Pancreas (tissue), 10 donors: Measurements from ENCODE around the gene PAFAH2. TPM values are rescaled to one million over a fixed set of nuclear protein-coding genes. Genes with fewer than 3 reads are reported as not detected.
"Not testable (repeated sequence)": the region's sequence is repeated elsewhere in the genome, so short reads cannot be mapped to it uniquely, and the experiment has no call there.

Experiments
- ATAC-seq, 4 donors: fragments of 200-7000 bp; cut with Tn5 transposase; one replicate each; pipeline versions ENCODE4 v1.8.0 to v1.9.1; 2020; ENCODE audit warnings: mild to moderate bottlenecking in 4 of 4, moderate library complexity in 4 of 4
- DNase-seq, 6 donors: peaks; one replicate each; pipeline ENCODE4 v3.0.0-alpha.2; 2020
- FAIRE-seq: peaks from 2 replicates; lab custom pipeline; 2012; peaks lifted over from hg19 to GRCh38; lab: Jason Lieb, UNC
- H3K27ac ChIP-seq, 4 donors: fragments of 200-600 bp; sonication (generic); 1 replicate in 3 of 4; 2 replicates in 1 of 4; pipeline versions ENCODE4 v1.5.0 to v1.8.0; 2020
- H3K27me3 ChIP-seq, 4 donors: fragments of 200-600 bp; one replicate each; pipeline ENCODE4 v1.8.0; 2021
- H3K36me3 ChIP-seq, 3 donors: fragments of 200-600 bp; sonication (generic) in 1 of 3; one replicate each; pipeline versions ENCODE4 v1.5.0 to v1.8.0; 2020 to 2021
- H3K4me1 ChIP-seq, 3 donors: fragments of 200-600 bp; one replicate each; pipeline ENCODE4 v1.8.0; 2021
- H3K4me3 ChIP-seq, 4 donors: fragments of 200-600 bp; sonication (generic) in 2 of 4; one replicate each; pipeline versions ENCODE4 v1.5.0 to v1.8.0; 2020 to 2021
- H3K9me3 ChIP-seq, 4 donors: fragments of 200-600 bp; one replicate each; pipeline ENCODE4 v1.8.0; 2021
- CTCF ChIP-seq, 4 donors: fragments of 200-600 bp; sonication (generic) in 3 of 4; IDR thresholded peaks; one replicate each; pipeline versions ENCODE4 v1.5.0 to v1.8.0; 2021; ENCODE audit warnings: antibody characterized with exemption in 4 of 4
- WGBS, 2 donors: extraction: QIAGEN DNeasy Blood & Tissue Kit; methylation state at CpG; one replicate each; pipeline ENCODE4 v1.1.7; 2013; 5-methylcytosine and 5-hydroxymethylcytosine counted together
- intact Hi-C, 3 donors: fragments of 100-400 bp; cut with DNase I; formaldehyde crosslinking; loops; one replicate each; pipeline versions ENCODE4 v1.11.1 to v1.14.2; 2022
- polyA plus RNA-seq, 2 donors: library from polyadenylated mRNA; stranded (reverse); fragments of 200-250 nt; gene quantifications; one replicate each; pipeline ENCODE4 v1.2.3, GENCODE V29; 2013
- total RNA-seq, 6 donors: library from RNA; stranded (reverse); fragmentation: NEBNext Ultra II Directional in 4 of 6; extraction: Animal tissue kit (Norgen Biotek cat#: 25700) in 4 of 6; gene quantifications; one replicate each; pipeline versions ENCODE4 v1.2.1 to v1.2.4, GENCODE V29; 2021 to 2023
- donor health status: healthy with polysubstance abuse.
- donor health status: DM: no; HTN: no; CAD: no; lungs with moderate emphysema.
- donor health status: DM: no; HTN: no; CAD: no.
- donor health status: control.
- donor health status: control.
- donor health status: Bipolar disorder and iron deficiency.
- donor health status: DM: yes; HTN: yes; CAD: no.
- donor health status: DM: no; HTN: no; CAD: no.
- donor health status: DM: no; HTN: no; CAD: no.
- donor health status: DM: yes; HTN: yes; CAD: no.

Gene PAFAH2
- total and polyA plus RNA-seq, 8 donors = 11.0 to 20.9 (median 15.3) TPM

DNA sequence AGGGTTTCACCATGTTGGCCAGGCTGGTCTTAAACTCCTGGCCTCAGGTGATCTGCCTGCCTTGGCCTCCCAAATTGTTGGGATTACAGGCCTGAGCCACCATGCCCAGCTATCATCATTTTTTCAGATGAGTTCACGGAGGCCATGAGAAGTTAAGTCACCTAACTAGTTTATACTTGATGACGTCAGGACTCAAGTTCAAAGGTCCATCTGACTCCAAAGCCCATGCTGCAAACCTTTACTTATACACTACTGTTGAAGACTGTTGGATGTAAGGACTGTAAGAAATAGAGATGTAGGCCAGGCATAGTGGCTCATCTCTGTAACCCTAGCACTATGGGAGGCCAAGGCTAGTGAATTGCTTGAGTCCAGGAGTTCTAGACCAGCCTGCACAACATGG, 50.8 kb downstream of the PAFAH2 start:
- no peaks in the 10 kb centered on the region for H3K4me1 ChIP-seq
- H3K27me3 ChIP-seq = no peaks in the 10 kb centered on the region
- H3K27ac ChIP-seq = no peak overlapping the region
- H3K9me3 ChIP-seq = no peaks in the 10 kb centered on the region
- ATAC-seq = no peak
- intact Hi-C loops = no loop called here
- no peak for FAIRE-seq
- TF ChIP-seq CTCF (IDR thresholded peaks at IDR 0.05) = no peak
- H3K36me3 ChIP-seq = no peaks in the 10 kb centered on the region
- 83 to 89% methylated on average over 2 of the region's 2 CpGs for WGBS, 2 donors
- DNase-seq = no peak
- no peak overlapping the region for H3K4me3 ChIP-seq

GRCh38 chr1:25945761-25946160, 52.1 kb downstream of the PAFAH2 start:
- DNase-seq (no peak), ATAC-seq (no peak), FAIRE-seq (no peak)
- no peaks in the 10 kb centered on the region for H3K4me1 ChIP-seq
- H3K36me3 ChIP-seq = no peaks in the 10 kb centered on the region
- H3K9me3 ChIP-seq = no peaks in the 10 kb centered on the region
- no peak overlapping the region for H3K27ac ChIP-seq
- intact Hi-C loops = no loop called here
- no peak overlapping the region for H3K4me3 ChIP-seq
- WGBS, 2 donors = 80 to 82% methylated on average over 5 of the region's 5 CpGs
- H3K27me3 ChIP-seq = no peaks in the 10 kb centered on the region
- TF ChIP-seq CTCF (IDR thresholded peaks at IDR 0.05) = no peak

- no peaks in the 10 kb centered on the region for H3K4me1 ChIP-seq
- WGBS, 2 donors = 62 to 66% methylated on average over 3 of the region's 3 CpGs
- no peak for DNase-seq
- no peak overlapping the region for H3K27ac ChIP-seq
- H3K9me3 ChIP-seq = no peaks in the 10 kb centered on the region
- no peak for FAIRE-seq
- no peaks in the 10 kb centered on the region for H3K27me3 ChIP-seq
- ATAC-seq = no peak
- H3K36me3 ChIP-seq = no peaks in the 10 kb centered on the region
- intact Hi-C loops = no loop called here
- TF ChIP-seq CTCF (IDR thresholded peaks at IDR 0.05) = no peak
- H3K4me3 ChIP-seq = no peak overlapping the region
Observed at GRCh38 chr1:25944986-25945385, 52.9 kb downstream of the PAFAH2 start.

DNA sequence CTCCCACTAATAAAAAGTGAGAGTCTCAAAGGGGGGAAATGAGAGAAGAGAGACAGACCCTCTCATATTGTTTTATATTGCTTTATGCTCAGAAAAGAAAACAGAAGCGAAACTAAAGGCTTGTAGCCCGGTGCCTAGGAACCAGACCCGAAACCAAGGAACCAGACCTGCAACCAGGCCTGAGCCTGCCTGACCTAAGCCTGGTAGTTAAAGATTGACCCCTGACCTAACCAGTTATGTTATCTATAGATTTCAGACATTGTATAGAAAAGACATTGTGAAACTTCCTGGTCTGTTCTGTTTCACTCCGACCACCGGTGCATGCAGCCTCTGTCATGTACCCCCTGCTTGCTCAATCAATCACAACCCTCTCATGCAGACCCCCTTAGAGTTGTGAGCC, 54.4 kb downstream of the PAFAH2 start:
- H3K4me3 ChIP-seq, ATAC-seq, H3K27me3 ChIP-seq, H3K36me3 ChIP-seq, intact Hi-C loops, DNase-seq, H3K4me1 ChIP-seq, H3K9me3 ChIP-seq, FAIRE-seq, H3K27ac ChIP-seq: not testable (repeated sequence)
- WGBS, 2 donors = 76 to 85% methylated on average over 5 of the region's 5 CpGs

DNA sequence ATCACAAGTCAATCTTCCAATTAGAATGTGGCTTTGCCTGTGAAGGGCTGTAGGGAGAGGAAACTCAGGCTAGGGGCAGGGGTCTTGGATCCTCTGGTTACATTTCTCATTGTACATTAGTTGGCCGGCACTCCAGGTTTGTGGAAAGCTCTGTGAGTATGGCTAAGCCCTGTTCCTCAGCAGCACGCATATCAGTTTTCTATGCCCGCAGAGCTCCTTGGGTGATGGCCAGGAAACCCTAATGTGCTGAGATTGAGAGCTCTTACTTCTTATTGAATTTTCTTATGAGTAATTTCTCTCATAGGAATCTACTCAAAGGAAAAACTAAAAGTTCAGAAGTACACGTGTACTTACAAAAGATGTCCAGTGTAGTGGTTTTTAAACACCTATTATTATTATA, 60.9 kb downstream of the PAFAH2 start:
- TF ChIP-seq CTCF (IDR thresholded peaks at IDR 0.05) = no peak
- no peak overlapping the region for H3K27ac ChIP-seq
- no peaks in the 10 kb centered on the region for H3K9me3 ChIP-seq
- FAIRE-seq (no peak), DNase-seq (no peak), ATAC-seq (no peak)
- H3K36me3 ChIP-seq = no peaks in the 10 kb centered on the region
- H3K4me3 ChIP-seq = no peak overlapping the region
- WGBS, 2 donors = 67 to 77% methylated on average over 4 of the region's 4 CpGs
- H3K4me1 ChIP-seq = no peaks in the 10 kb centered on the region
- H3K27me3 ChIP-seq = no peaks in the 10 kb centered on the region
- intact Hi-C loops = no loop called here
